ENCODE data around the gene HS6ST2.

DNA sequence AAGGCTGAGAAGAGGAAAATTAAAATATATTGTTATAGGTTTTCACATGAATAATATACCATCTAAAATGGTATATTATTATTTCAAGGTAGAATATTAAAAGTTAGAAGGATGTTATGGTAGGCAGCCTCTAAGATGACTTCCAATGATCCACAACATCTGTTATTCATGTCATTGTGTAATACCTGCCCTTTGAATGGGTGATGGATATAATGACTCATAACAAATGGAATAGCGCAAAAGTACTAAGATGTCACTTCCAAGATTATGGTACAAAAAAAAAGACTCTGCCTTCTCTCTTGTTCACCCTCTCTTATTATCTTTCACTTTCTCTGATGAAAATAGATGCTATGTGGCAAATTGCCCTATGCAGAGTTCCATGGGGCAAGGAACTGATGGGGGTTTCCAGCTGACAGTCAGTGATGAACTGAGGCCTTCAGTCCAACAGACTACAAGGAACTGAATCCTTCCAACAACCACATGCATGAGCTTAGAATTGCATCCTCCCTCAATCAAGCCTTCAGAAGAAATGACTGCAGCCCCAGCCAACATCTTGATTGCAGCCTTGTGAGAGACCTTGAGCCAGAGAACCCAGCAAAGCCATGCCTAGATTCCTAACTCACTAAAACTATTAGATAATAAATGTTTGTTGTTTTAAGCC lies 57.7 kb downstream of the HS6ST2 start:
- TF ChIP-seq ZNF76 (CRISPR knock-in tag; IDR thresholded peaks at IDR 0.05; ENCODE audit: borderline replicate concordance) = no peak
- TF ChIP-seq, protein P1, sequence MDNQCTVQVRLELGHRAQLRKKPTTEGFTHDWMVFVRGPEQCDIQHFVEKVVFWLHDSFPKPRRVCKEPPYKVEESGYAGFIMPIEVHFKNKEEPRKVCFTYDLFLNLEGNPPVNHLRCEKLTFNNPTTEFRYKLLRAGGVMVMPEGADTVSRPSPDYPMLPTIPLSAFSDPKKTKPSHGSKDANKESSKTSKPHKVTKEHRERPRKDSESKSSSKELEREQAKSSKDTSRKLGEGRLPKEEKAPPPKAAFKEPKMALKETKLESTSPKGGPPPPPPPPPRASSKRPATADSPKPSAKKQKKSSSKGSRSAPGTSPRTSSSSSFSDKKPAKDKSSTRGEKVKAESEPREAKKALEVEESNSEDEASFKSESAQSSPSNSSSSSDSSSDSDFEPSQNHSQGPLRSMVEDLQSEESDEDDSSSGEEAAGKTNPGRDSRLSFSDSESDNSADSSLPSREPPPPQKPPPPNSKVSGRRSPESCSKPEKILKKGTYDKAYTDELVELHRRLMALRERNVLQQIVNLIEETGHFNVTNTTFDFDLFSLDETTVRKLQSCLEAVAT (IDR thresholded peaks at IDR 0.05) = no peak
- no peak for TF ChIP-seq FOXK2 (conservative IDR thresholded peaks at IDR 0.05 in 1 of 2, IDR thresholded peaks at IDR 0.05 in 1 of 2; ENCODE audit: low read depth in 2 of 2)
- no peak for TF ChIP-seq GABPA (tag; conservative IDR thresholded peaks at IDR 0.05; ENCODE audit: low read depth)
- TF ChIP-seq, protein P2, sequence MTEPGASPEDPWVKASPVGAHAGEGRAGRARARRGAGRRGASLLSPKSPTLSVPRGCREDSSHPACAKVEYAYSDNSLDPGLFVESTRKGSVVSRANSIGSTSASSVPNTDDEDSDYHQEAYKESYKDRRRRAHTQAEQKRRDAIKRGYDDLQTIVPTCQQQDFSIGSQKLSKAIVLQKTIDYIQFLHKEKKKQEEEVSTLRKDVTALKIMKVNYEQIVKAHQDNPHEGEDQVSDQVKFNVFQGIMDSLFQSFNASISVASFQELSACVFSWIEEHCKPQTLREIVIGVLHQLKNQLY (CRISPR knock-in tag; conservative IDR thresholded peaks at IDR 0.05) = no peak
- TF ChIP-seq CHD2 (IDR thresholded peaks at IDR 0.05; ENCODE audit: low read depth, low read length) = no peak
- TF ChIP-seq BRCA1 (IDR thresholded peaks at IDR 0.05) = no peak
- no peak for TF ChIP-seq BRCA1 (CRISPR knock-in tag; IDR thresholded peaks at IDR 0.05)
- no peak for TF ChIP-seq MTF1 (CRISPR knock-in tag; IDR thresholded peaks at IDR 0.05; ENCODE audit: borderline replicate concordance)

All from K562 (cell line).